ENCODE measurements around the gene PPP2R1A. TPM values are rescaled to one million over a fixed set of nuclear protein-coding genes. Genes with fewer than 3 reads are reported as not detected.

Gene PPP2R1A
- total and polyA plus RNA-seq, 2 of the 13 experiments (the other 11 are each of a cell fraction or from before 2014, with no cell fraction given): 86.7 to 130 TPM

GRCh38 chr19:52188822-52189734 lies 774 bp upstream of the PPP2R1A start (continued):
- TF ChIP-seq FOXO4 (CRISPR knock-in tag; conservative IDR thresholded peaks at IDR 0.05) (no peak), ZBTB26 (CRISPR knock-in tag; IDR thresholded peaks at IDR 0.05; ENCODE audit: borderline replicate concordance) (no peak), ELF1 (CRISPR knock-in tag; IDR thresholded peaks at IDR 0.05) (no peak), E2F5 (CRISPR knock-in tag; conservative IDR thresholded peaks at IDR 0.05) (no peak), ZBTB37 (CRISPR knock-in tag; IDR thresholded peaks at IDR 0.05) (0 out of 2 replicates have a peak, but pooled peaks have one; percentile 13), ZNF343 (CRISPR knock-in tag; IDR thresholded peaks at IDR 0.05) (0 out of 2 replicates have a peak, but pooled peaks have one; percentile 0), ZNF552 (CRISPR knock-in tag; IDR thresholded peaks at IDR 0.05; ENCODE audit: borderline replicate concordance) (no peak), ZNF619 (CRISPR knock-in tag; IDR thresholded peaks at IDR 0.05) (no peak), BCL6 (CRISPR knock-in tag; IDR thresholded peaks at IDR 0.05) (no peak), TEF (CRISPR knock-in tag; IDR thresholded peaks at IDR 0.05) (no peak), HINFP (CRISPR knock-in tag; IDR thresholded peaks at IDR 0.05; ENCODE audit: low read depth) (no peak), RFX5 (IDR thresholded peaks at IDR 0.05; ENCODE audit: low read depth, low read length) (peak; percentile 55; the same call in 1 of the 2 replicates), ZNF710 (CRISPR knock-in tag; IDR thresholded peaks at IDR 0.05; ENCODE audit: borderline replicate concordance) (no peak), SSRP1 (CRISPR knock-in tag; IDR thresholded peaks at IDR 0.05) (no peak), ZSCAN9 (CRISPR knock-in tag; IDR thresholded peaks at IDR 0.05; ENCODE audit: borderline replicate concordance) (no peak), FOXA3 (CRISPR knock-in tag; IDR thresholded peaks at IDR 0.05) (no peak), HES4 (CRISPR knock-in tag; IDR thresholded peaks at IDR 0.05; ENCODE audit: borderline replicate concordance) (no peak), MTA1 (CRISPR knock-in tag; IDR thresholded peaks at IDR 0.05; ENCODE audit: borderline replicate concordance) (no peak), ZNF484 (CRISPR knock-in tag; IDR thresholded peaks at IDR 0.05; ENCODE audit: borderline replicate concordance, low read depth) (no peak)

All from HepG2 (cell line).